ENCODE measurements around the gene UGP2.

DNA sequence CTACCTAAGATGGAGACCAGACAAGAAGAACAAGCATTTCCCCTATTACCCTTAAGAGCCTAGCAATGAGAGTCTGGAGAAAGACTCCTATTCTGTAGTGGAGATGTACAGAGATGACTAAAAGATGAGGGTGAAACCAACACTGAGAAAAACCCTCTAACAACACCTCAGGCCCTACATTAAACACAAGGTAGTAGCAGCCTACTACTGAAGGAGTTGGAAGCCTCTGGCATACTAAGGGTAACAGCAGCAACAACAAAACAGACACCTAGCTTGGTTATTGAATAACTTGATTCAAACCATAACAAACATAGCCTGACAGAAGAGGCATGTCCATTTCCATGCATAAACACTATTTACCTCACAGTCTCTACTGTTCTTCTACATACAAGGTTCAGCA lies 60.5 kb downstream of the UGP2 start:
- TF ChIP-seq POLR2A (IDR thresholded peaks at IDR 0.05; ENCODE audit: low read depth) (no peak), EP300 (IDR thresholded peaks at IDR 0.05) (no peak)
- TF ChIP-seq, protein P1, sequence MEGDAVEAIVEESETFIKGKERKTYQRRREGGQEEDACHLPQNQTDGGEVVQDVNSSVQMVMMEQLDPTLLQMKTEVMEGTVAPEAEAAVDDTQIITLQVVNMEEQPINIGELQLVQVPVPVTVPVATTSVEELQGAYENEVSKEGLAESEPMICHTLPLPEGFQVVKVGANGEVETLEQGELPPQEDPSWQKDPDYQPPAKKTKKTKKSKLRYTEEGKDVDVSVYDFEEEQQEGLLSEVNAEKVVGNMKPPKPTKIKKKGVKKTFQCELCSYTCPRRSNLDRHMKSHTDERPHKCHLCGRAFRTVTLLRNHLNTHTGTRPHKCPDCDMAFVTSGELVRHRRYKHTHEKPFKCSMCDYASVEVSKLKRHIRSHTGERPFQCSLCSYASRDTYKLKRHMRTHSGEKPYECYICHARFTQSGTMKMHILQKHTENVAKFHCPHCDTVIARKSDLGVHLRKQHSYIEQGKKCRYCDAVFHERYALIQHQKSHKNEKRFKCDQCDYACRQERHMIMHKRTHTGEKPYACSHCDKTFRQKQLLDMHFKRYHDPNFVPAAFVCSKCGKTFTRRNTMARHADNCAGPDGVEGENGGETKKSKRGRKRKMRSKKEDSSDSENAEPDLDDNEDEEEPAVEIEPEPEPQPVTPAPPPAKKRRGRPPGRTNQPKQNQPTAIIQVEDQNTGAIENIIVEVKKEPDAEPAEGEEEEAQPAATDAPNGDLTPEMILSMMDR (IDR thresholded peaks at IDR 0.05) = no peak
